Activated CD8-positive, alpha-beta memory T cell treated with anti-CD3 and anti-CD28 coated beads, Interleukin-2, amount 10 ng/mL, durations not matched to agents 7 days and 5 days (primary cell): ENCODE measurements around the gene ZNF337. TPM values are rescaled to one million over a fixed set of nuclear protein-coding genes. Genes with fewer than 3 reads are reported as not detected.
"Not testable (repeated sequence)": the region's sequence is repeated elsewhere in the genome, so short reads cannot be mapped to it uniquely, and the experiment has no call there.

Experiments used
- ATAC-seq: fragments of 150-1000 bp; cut with Tn5 transposase; one replicate; pipeline ENCODE4 v1.10.0; 2021; ENCODE audit warnings: moderate library complexity
- CTCF ChIA-PET: fragments of 350-600 bp; sonication (Branson Sonifier 250); formaldehyde crosslinking; loops from one replicate; lab custom pipeline; 2021; ENCODE audit warnings: antibody characterized with exemption; lab: Charles Lee
- DNase-seq: peaks from one replicate; pipeline ENCODE4 v3.0.0-alpha.2; 2020
- H3K27ac Mint-ChIP-seq: one replicate; pipeline ENCODE4 v1.8.0; 2021; ENCODE audit warnings: mild to moderate bottlenecking, mixed read lengths
- H3K27me3 Mint-ChIP-seq: one replicate; pipeline ENCODE4 v1.8.0; 2021; ENCODE audit warnings: mixed read lengths
- H3K36me3 Mint-ChIP-seq: one replicate; pipeline ENCODE4 v1.8.0; 2021; ENCODE audit warnings: mild to moderate bottlenecking, mixed read lengths
- H3K4me1 Mint-ChIP-seq: one replicate; pipeline ENCODE4 v1.8.0; 2021; ENCODE audit warnings: mixed read lengths
- H3K4me3 Mint-ChIP-seq: one replicate; pipeline ENCODE4 v1.8.0; 2021; ENCODE audit warnings: mild to moderate bottlenecking, moderate library complexity, mixed read lengths
- H3K9me3 Mint-ChIP-seq: one replicate; pipeline ENCODE4 v1.8.0; 2022; ENCODE audit warnings: low read depth, mixed read lengths
- total RNA-seq, 2 experiments: library from RNA; stranded (reverse); gene quantifications; one replicate each; pipeline ENCODE4 v1.2.3, GENCODE V29; 2021

The ZNF337 gene
- total RNA-seq, 2 experiments from 2014 or later: 15.2 to 20.2 TPM

DNA sequence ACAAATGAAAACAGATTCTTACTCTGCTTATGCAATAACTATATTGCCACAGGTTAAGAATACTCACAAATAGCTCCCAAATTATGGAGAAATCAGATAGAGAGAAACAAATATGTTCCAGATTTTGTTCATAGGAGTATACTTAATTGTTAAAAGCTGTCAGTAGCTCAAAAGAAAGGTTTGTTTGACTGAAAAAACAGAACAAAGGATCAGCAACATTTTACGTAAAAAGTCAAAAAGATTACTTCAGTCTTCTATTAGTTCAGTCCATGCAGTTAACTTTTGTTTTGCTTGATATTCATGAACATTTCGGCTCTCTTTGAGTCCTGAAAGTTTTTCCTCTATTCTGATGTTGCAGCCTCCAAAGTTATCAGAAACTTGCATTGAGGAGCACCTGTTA lies 59.4 kb downstream of the ZNF337 start:
- ATAC-seq (no peak), DNase-seq (no peak)
- Mint-ChIP-seq H3K9me3 (peaks cover 14% of the 10 kb centered on the region), H3K36me3 (peaks cover 46% of the 10 kb centered on the region), H3K4me1 (peaks cover 5% of the 10 kb centered on the region), H3K27ac (no peak overlapping the region), H3K27me3 (no peaks in the 10 kb centered on the region), H3K4me3 (no peak overlapping the region)
- CTCF ChIA-PET: no interaction called here

DNA sequence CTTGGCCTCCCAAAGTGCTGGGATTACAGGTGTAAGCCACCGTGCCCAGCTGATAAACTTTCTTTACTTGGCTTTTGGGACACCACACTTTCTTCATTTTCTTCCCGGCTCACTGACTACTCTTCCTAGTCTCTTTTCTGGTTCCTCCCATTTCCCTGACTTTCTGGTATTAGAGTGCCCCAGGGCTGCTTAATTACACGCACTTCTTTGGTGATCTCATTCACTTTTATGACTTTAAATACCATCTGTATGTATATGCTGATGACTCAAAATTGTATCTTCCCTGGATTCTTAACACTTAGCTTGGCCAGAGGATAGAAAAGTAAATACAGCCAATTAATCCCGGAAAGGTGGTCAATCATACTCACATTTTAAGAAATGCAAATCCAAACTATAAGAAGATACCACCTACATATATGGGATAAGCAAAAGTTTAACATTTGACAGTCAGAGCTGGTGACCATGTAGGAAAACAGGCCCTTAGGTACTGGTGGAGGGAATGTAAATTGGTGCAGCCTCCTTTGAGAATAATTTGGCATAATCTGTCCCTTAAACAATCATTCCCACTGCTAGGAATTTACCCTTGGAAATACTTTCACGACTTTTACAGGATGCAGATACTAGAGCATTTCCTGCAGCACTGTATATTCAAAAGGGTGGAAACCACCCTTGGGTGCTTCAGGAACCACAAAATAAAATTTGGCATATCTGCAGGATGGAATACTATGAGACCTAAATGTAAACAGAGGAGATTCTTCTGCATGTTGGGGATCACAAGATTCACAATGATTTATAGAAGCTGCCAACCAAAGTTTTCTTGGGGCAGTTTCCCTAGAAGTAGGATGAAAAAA lies 63.5 kb downstream of the ZNF337 start:
- Mint-ChIP-seq H3K4me1 (peaks cover 9% of the 10 kb centered on the region), H3K9me3 (peaks cover 21% of the 10 kb centered on the region), H3K27ac (no peak overlapping the region), H3K4me3 (no peak overlapping the region), H3K36me3 (peaks cover 42% of the 10 kb centered on the region), H3K27me3 (no peaks in the 10 kb centered on the region)
- CTCF ChIA-PET: no interaction called here
- no peak for DNase-seq
- no peak for ATAC-seq

DNA sequence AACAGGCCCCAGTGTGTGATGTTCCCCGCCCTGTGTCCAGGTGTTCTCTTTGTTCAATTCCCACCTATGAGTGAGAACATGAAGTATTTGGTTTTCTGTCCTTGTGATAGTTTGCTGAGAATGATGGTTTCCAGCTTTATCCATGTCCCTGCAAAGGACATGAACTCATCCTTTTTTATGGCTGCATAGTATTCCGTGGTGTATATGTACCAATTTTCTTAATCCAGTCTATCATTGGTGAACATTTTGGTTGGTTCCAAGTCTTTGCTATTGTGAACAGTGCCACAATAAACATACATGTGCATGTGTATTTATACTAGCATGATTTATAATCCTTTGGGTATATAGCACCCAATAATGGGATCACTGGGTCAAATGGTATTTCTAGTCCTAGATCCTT lies 66.0 kb downstream of the ZNF337 start:
- H3K27me3 Mint-ChIP-seq, H3K27ac Mint-ChIP-seq, H3K4me3 Mint-ChIP-seq, H3K4me1 Mint-ChIP-seq, DNase-seq, CTCF ChIA-PET, ATAC-seq: not testable (repeated sequence)
- peaks cover 19% of the 10 kb centered on the region for H3K9me3 Mint-ChIP-seq
- peaks cover 37% of the 10 kb centered on the region for H3K36me3 Mint-ChIP-seq

DNA sequence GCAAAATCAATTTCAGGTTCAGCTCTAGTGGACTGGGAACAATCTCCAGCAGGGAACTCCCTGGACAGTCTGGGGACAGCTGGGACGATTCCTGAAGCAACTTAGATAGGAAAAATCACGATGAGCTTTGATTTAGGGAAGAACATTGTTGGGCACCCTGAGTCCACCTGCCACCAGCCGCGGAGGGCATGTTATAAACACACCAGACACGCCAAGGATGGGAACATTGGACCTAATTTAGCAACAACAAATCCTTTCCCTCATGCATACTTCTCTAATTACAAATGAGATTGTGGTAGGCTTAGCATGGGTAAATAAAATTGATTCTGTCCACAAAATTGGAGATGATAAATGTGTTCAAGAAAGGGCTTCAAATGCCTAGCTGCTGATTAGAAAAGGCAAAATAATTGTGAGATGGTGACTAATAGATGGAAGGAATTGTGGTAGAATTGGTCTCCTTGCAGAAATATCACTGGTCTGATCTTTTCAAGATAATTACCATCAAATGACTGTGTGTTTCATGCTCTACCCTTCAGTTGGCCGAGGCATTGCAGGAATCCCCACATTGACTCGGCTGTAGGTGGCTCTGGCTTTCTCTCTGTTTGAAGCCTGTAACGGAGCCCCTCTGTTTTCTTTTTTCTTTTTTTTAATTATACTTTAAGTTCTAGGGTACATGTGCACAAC lies 66.7 kb downstream of the ZNF337 start:
- CTCF ChIA-PET: no interaction called here
- Mint-ChIP-seq H3K4me1 (peaks cover 9% of the 10 kb centered on the region), H3K4me3 (no peak overlapping the region), H3K27me3 (no peaks in the 10 kb centered on the region), H3K27ac (no peak overlapping the region), H3K36me3 (peaks cover 32% of the 10 kb centered on the region), H3K9me3 (peaks cover 19% of the 10 kb centered on the region)
- no peak for DNase-seq
- no peak for ATAC-seq

DNA sequence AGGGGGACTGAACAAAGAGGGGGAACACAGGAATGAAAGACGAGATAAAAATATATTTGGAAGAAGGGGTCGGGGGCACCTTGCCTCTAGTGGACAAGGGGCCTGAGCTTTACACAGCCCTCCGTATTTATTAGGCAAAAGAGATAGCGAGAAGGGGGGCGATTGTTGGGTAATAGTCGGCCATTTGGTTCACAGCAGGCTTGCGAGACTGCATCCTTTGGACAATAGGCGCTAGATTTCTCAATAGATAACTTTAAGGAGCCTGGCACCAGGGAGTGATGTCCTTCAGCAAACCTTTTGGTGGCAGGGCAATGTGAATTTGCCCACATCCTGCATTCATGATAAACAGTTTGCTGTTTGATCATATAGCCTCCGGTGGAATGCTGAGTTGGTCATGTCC lies 69.9 kb downstream of the ZNF337 start:
- DNase-seq (no peak), ATAC-seq (no peak)
- H3K36me3 Mint-ChIP-seq: peaks cover 20% of the 10 kb centered on the region
- H3K4me3 Mint-ChIP-seq: no peak overlapping the region
- CTCF ChIA-PET: no interaction called here
- H3K4me1 Mint-ChIP-seq: peaks cover 23% of the 10 kb centered on the region
- no peak overlapping the region for H3K27ac Mint-ChIP-seq
- H3K27me3 Mint-ChIP-seq: no peaks in the 10 kb centered on the region
- H3K9me3 Mint-ChIP-seq: peaks cover 16% of the 10 kb centered on the region

DNA sequence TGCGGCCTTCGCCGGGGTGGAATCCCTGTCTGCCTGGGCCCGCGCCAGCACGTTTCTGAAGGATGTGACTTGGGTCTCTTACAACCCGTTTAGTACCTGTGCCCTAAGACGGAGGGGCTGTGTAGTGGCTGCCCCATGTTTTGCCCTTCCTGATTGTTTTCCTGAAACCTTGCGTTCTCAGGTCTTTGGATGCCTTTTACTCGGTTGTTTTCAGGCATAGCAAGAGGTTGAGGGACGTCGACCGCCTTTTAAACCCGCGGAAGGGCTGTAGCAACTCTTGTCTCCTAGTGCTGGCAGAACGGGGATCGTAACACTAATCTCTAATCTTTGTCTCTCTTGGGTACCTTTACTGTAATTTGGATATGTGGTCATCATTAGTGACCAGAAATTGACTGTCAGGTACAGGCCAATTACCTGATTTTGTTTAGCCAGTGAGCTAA lies 72.1 kb downstream of the ZNF337 start:
- CTCF ChIA-PET: no interaction called here
- H3K4me3 Mint-ChIP-seq: peak overlapping the region; percentile 82
- ATAC-seq: no peak
- peaks cover 18% of the 10 kb centered on the region for H3K36me3 Mint-ChIP-seq
- no peak for DNase-seq
- H3K27ac Mint-ChIP-seq: peak overlapping the region; percentile 92
- peaks cover 14% of the 10 kb centered on the region for H3K9me3 Mint-ChIP-seq
- H3K4me1 Mint-ChIP-seq: peaks cover 21% of the 10 kb centered on the region
- no peaks in the 10 kb centered on the region for H3K27me3 Mint-ChIP-seq

Other genes starting within 250 kb of the ZNF337 start
- gene NINL, start 111.3 kb downstream of the ZNF337 start, total RNA-seq: 1 to 10 TPM; 2.1 to 2.3 TPM
- 1 to 10 TPM; 4.7 to 5.9 TPM for gene NANP, start 72.8 kb downstream of the ZNF337 start, total RNA-seq